OCI-LY7 (cell line): ENCODE data around the gene SLC25A13. TPM values are rescaled to one million over a fixed set of nuclear protein-coding genes. Genes with fewer than 3 reads are reported as not detected.

Experiments used
- BruUV-seq: library from RNA; stranded (reverse); fragments of 400-500 nt; replicated peaks from 2 replicates; lab custom pipeline; 2021; lab: Mats Ljungman, UMichigan
- CTCF ChIA-PET: fragments of 300-600 bp; sonication (Branson Sonifier 250); formaldehyde crosslinking; loops from one replicate; lab custom pipeline; 2022; ENCODE audit warnings: antibody characterized with exemption; ENCODE audit not compliant: unreplicated experiment; lab: Charles Lee
- POLR2A ChIA-PET: fragments of 300-600 bp; sonication (Branson Sonifier 250); formaldehyde crosslinking; loops from one replicate; lab custom pipeline; 2022; ENCODE audit warnings: antibody characterized with exemption; lab: Charles Lee
- DNase-seq: peaks from one replicate; pipeline ENCODE4 v3.0.0-alpha.2; 2015; ENCODE audit warnings: low spot score
- H2AFZ ChIP-seq: fragments of 200-600 bp; sonication (generic), shearing (Covaris generic); 2 replicates; pipeline ENCODE4 v1.6.1; 2014; ENCODE audit warnings: mild to moderate bottlenecking, antibody characterized with exemption, low read length, moderate library complexity
- H3K27ac ChIP-seq: fragments of 200-600 bp; sonication (generic); 2 replicates; pipeline ENCODE4 v1.5.1; 2014; ENCODE audit warnings: mixed run types, low read depth, mild to moderate bottlenecking, moderate library complexity, low read length, inconsistent platforms; ENCODE audit not compliant: poor library complexity, severe bottlenecking
- H3K36me3 ChIP-seq: fragments of 200-600 bp; sonication (generic); 2 replicates; pipeline ENCODE4 v1.6.1; 2014; ENCODE audit warnings: mild to moderate bottlenecking, antibody characterized with exemption, low read length, moderate library complexity, mixed read lengths; ENCODE audit not compliant: insufficient read depth
- H3K4me1 ChIP-seq: fragments of 200-600 bp; sonication (generic); 2 replicates; pipeline ENCODE4 v1.5.1; 2014; ENCODE audit warnings: mild to moderate bottlenecking, low read length; ENCODE audit not compliant: insufficient read depth, poor library complexity, severe bottlenecking
- H3K4me2 ChIP-seq: fragments of 200-600 bp; sonication (generic); 2 replicates; pipeline ENCODE4 v1.6.1; 2014; ENCODE audit warnings: mild to moderate bottlenecking, low read length
- H3K4me3 ChIP-seq: fragments of 200-600 bp; sonication (generic); 2 replicates; pipeline ENCODE4 v1.5.1; 2014; ENCODE audit warnings: mild to moderate bottlenecking, low read depth, low read length; ENCODE audit not compliant: poor library complexity, severe bottlenecking
- H3K79me2 ChIP-seq: fragments of 200-600 bp; sonication (generic); 2 replicates; pipeline ENCODE4 v1.6.1; 2016; ENCODE audit warnings: low read depth, mild to moderate bottlenecking, low read length, moderate library complexity, mixed read lengths; ENCODE audit not compliant: insufficient read depth
- H3K9me2 ChIP-seq: fragments of 200-600 bp; sonication (generic); 2 replicates; pipeline ENCODE4 v1.6.1; 2016; ENCODE audit warnings: mild to moderate bottlenecking, low read length, mixed read lengths; ENCODE audit not compliant: insufficient read depth
- H3K9me3 ChIP-seq: fragments of 200-600 bp; sonication (generic); 2 replicates; pipeline ENCODE4 v1.6.1; 2014; ENCODE audit warnings: mild to moderate bottlenecking, mixed run types, low read length, mixed read lengths
- H4K20me1 ChIP-seq: fragments of 200-600 bp; sonication (generic); 2 replicates; pipeline ENCODE4 v1.6.1; 2014; ENCODE audit warnings: mild to moderate bottlenecking, antibody characterized with exemption, low read length, moderate library complexity, mixed read lengths; ENCODE audit not compliant: insufficient read depth
- CTCF ChIP-seq: fragments of 200-600 bp; sonication (generic); conservative IDR thresholded peaks from 2 replicates; pipeline ENCODE4 v1.5.1; 2014; ENCODE audit warnings: mild to moderate bottlenecking, antibody characterized with exemption, low read length, moderate library complexity, mixed read lengths
- EZH2phosphoT487 ChIP-seq: fragments of 200-600 bp; sonication (generic); IDR thresholded peaks from 2 replicates; pipeline ENCODE4 v1.6.1; 2018; ENCODE audit warnings: low read depth, borderline replicate concordance, mild to moderate bottlenecking, mixed run types, antibody characterized with exemption, low read length, moderate library complexity, mixed read lengths
- intact Hi-C: fragments of 100-400 bp; cut with micrococcal nuclease; formaldehyde crosslinking; loops from one replicate; pipeline ENCODE4 v1.10.0; 2022; ENCODE audit not compliant: unreplicated experiment
- total RNA-seq, 2 experiments: library from RNA; depleted of rRNA in 1 of 2; stranded (reverse); fragments of >200 nt in 1 of 2; shearing (Covaris generic) in 1 of 2; gene quantifications; 2 replicates each; pipeline ENCODE4 v1.2.3, GENCODE V29; 2014 to 2022

SLC25A13 gene
- total RNA-seq, 2 experiments from 2014 or later, result 0.63 TPM; not detected in 1

- ChIA-PET POLR2A (no interaction called here), CTCF (no interaction called here)
- BruUV-seq, result no TSS peak
- Histone ChIP-seq H3K9me3 (no peaks in the 10 kb centered on the region), H3K4me3 (no peak overlapping the region), H3K4me1 (no peaks in the 10 kb centered on the region), H3K4me2 (no peak overlapping the region), H3K9me2 (no peaks in the 10 kb centered on the region), H3K79me2 (no peaks in the 10 kb centered on the region), H4K20me1 (no peaks in the 10 kb centered on the region), H3K27ac (no peak overlapping the region), H3K36me3 (no peaks in the 10 kb centered on the region), H2AFZ (no peak overlapping the region)
- intact Hi-C loops, result no loop called here
- TF ChIP-seq CTCF, result no peak
- TF ChIP-seq EZH2phosphoT487, result no peak
- DNase-seq, result no peak
These were observed 44.0 kb downstream of the SLC25A13 start for GRCh38 chr7:96277921-96278320.

- Histone ChIP-seq H3K4me3 (no peak overlapping the region), H4K20me1 (no peaks in the 10 kb centered on the region), H3K36me3 (no peaks in the 10 kb centered on the region), H3K27ac (no peak overlapping the region), H3K4me2 (no peak overlapping the region), H3K9me3 (no peaks in the 10 kb centered on the region), H2AFZ (no peak overlapping the region), H3K9me2 (no peaks in the 10 kb centered on the region), H3K79me2 (no peaks in the 10 kb centered on the region), H3K4me1 (no peaks in the 10 kb centered on the region)
- POLR2A ChIA-PET, result no interaction called here
- intact Hi-C loops, result no loop called here
- CTCF ChIA-PET, result no interaction called here
- no TSS peak for BruUV-seq
- TF ChIP-seq CTCF, result no peak
- no peak for TF ChIP-seq EZH2phosphoT487
- no peak for DNase-seq
These were observed 45.9 kb downstream of the SLC25A13 start for GRCh38 chr7:96276019-96276418.

GRCh38 chr7:96273716-96274115, 48.2 kb downstream of the SLC25A13 start:
- Histone ChIP-seq H3K4me3 (no peak overlapping the region), H3K4me1 (no peaks in the 10 kb centered on the region), H3K79me2 (no peaks in the 10 kb centered on the region), H3K4me2 (no peak overlapping the region), H3K36me3 (no peaks in the 10 kb centered on the region), H2AFZ (no peak overlapping the region), H4K20me1 (no peaks in the 10 kb centered on the region), H3K9me2 (no peaks in the 10 kb centered on the region), H3K27ac (no peak overlapping the region), H3K9me3 (no peaks in the 10 kb centered on the region)
- no peak for DNase-seq
- intact Hi-C loops, result no loop called here
- no TSS peak for BruUV-seq
- ChIA-PET CTCF (no interaction called here), POLR2A (no interaction called here)
- TF ChIP-seq CTCF (no peak), EZH2phosphoT487 (no peak)
